ENCODE measurements around the gene STXBP2.

DNA sequence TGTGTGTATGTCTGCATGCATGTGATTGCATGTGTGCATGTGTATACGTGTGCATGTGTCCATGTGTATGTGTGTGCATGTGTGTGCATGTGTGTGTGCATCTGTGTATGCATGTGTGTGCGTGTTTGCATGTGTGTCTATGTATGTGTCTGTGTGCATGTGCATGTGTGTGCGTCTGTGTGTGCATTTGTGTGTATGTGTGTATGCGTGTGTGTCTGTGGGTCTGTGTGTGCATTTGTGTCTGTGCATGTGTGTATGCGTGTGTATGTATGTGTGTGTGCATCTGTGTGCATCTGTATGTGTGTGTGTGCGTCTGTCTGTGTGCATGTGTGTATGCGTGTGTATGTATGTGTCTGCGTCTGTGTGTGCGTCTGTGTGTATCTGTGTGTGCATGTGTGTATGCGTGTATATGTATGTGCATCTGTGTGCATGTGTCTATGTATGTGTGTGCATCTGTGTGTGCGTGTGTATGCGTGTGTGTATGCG, 3.0 kb downstream of the STXBP2 start:
- TF ChIP-seq CTCF (IDR thresholded peaks at IDR 0.05): no peak
- no peak for TF ChIP-seq POLR2A (IDR thresholded peaks at IDR 0.05)
